Endodermal cell (in vitro differentiated cells): ENCODE measurements around the gene NFIA. TPM values are rescaled to one million over a fixed set of nuclear protein-coding genes. Genes with fewer than 3 reads are reported as not detected.

Experiments used
- DNase-seq: peaks from one replicate; pipeline ENCODE4 v3.0.0-alpha.2; 2017
- H3K27ac ChIP-seq: 2 replicates; pipeline ENCODE4 v1.5.1; 2013; ENCODE audit warnings: mild to moderate bottlenecking, low read depth, low read length, moderate library complexity
- H3K27me3 ChIP-seq: 2 replicates; pipeline ENCODE4 v1.6.1; 2013; ENCODE audit warnings: mild to moderate bottlenecking, low read length, moderate library complexity; ENCODE audit not compliant: insufficient read depth, control insufficient read depth, poor library complexity, severe bottlenecking
- H3K36me3 ChIP-seq: 2 replicates; pipeline ENCODE4 v1.7.0; 2013; ENCODE audit warnings: mild to moderate bottlenecking, low read length, moderate library complexity; ENCODE audit not compliant: control insufficient read depth, insufficient read depth
- H3K4me1 ChIP-seq: one replicate; pipeline ENCODE4 v1.7.0; 2013; ENCODE audit warnings: low read length; ENCODE audit not compliant: control insufficient read depth, insufficient read depth
- H3K4me3 ChIP-seq: 2 replicates; pipeline ENCODE4 v1.5.1; 2013; ENCODE audit warnings: mild to moderate bottlenecking, low read length, moderate library complexity
- H3K9ac ChIP-seq: 2 replicates; pipeline ENCODE4 v1.6.1; 2013; ENCODE audit warnings: mild to moderate bottlenecking, low read length, moderate library complexity; ENCODE audit not compliant: poor library complexity, severe bottlenecking; ENCODE audit errors: extremely low read depth
- H3K9me3 ChIP-seq: 2 replicates; pipeline ENCODE4 v1.6.1; 2013; ENCODE audit warnings: mild to moderate bottlenecking, low read length, moderate library complexity; ENCODE audit not compliant: control insufficient read depth
- H3K27ac Mint-ChIP-seq: 2 replicates; pipeline ENCODE4 v1.8.0; 2020; ENCODE audit warnings: mixed read lengths
- H3K27me3 Mint-ChIP-seq: 2 replicates; pipeline ENCODE4 v1.8.0; 2021; ENCODE audit warnings: mild to moderate bottlenecking, mixed read lengths; ENCODE audit not compliant: insufficient read depth
- H3K36me3 Mint-ChIP-seq: 2 replicates; pipeline ENCODE4 v1.8.0; 2020; ENCODE audit warnings: low read depth, mixed read lengths
- H3K4me1 Mint-ChIP-seq: 2 replicates; pipeline ENCODE4 v1.8.0; 2020; ENCODE audit warnings: mixed read lengths
- H3K4me3 Mint-ChIP-seq: 2 replicates; pipeline ENCODE4 v1.8.0; 2020; ENCODE audit warnings: mild to moderate bottlenecking, moderate library complexity, mixed read lengths
- H3K9me3 Mint-ChIP-seq: 2 replicates; pipeline ENCODE4 v1.8.0; 2020; ENCODE audit warnings: mild to moderate bottlenecking, mixed read lengths
- WGBS, 2 experiments: methylation state at CpG; one replicate each; pipeline versions ENCODE4 v1.1.5 to v1.1.7; 2013; ENCODE audit warnings: missing lambda C conversion rate in 2 of 2, mixed read lengths in 1 of 2; ENCODE audit not compliant: insufficient coverage in 1 of 2, insufficient read length in 1 of 2; 5-methylcytosine and 5-hydroxymethylcytosine counted together
- total RNA-seq, 2 donors: library from RNA; stranded (reverse); fragmentation: NEBNext Ultra II Directional in 1 of 2; extraction: Animal tissue kit (Norgen Biotek cat#: 25700) in 1 of 2; gene quantifications; 2 replicates in 1 of 2; 3 replicates in 1 of 2; pipeline ENCODE4 v1.2.1, GENCODE V29; 2021
- TF ChIP-seq, protein P1 (sequence below): fragments of 200-600 bp; sonication (generic); conservative IDR thresholded peaks from 2 replicates; pipeline ENCODE4 v1.5.0; 2021; ENCODE audit warnings: antibody characterized with exemption, mild to moderate bottlenecking

Gene NFIA
- total RNA-seq, 2 donors from 2014 or later, result 2.3 to 3.8 TPM

DNA sequence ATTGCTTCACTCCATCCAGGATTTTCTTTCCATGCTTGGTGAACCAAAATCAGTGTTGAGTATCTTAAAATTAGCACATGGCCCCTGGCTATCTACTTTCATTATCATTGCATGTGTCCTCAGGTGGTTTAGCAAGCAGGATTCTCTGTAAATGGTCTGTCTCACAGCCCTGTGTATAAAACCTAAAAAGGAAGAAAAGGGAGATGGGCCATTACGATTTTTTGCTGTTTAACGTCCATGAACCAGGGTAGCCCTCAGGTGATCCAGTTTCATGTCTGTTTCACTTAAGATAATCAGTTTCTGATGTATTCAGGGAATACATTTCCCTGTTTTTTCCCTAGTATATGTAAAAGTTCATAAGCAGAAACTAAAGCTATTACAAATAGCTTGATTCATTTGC, 238.2 kb downstream of the NFIA start:
- H3K9me3 Mint-ChIP-seq, result no peaks in the 10 kb centered on the region
- H3K27me3 Mint-ChIP-seq, result no peaks in the 10 kb centered on the region
- DNase-seq, result no peak
- H3K9ac ChIP-seq, result no peak overlapping the region
- 55% methylated on average over 2 of the region's 2 CpGs; no CpG with 5 or more reads in 1 of the 2 experiments for WGBS, 2 experiments
- H3K4me3 Mint-ChIP-seq, result no peak overlapping the region
- no peak overlapping the region for H3K4me3 ChIP-seq
- TF ChIP-seq, protein P1, sequence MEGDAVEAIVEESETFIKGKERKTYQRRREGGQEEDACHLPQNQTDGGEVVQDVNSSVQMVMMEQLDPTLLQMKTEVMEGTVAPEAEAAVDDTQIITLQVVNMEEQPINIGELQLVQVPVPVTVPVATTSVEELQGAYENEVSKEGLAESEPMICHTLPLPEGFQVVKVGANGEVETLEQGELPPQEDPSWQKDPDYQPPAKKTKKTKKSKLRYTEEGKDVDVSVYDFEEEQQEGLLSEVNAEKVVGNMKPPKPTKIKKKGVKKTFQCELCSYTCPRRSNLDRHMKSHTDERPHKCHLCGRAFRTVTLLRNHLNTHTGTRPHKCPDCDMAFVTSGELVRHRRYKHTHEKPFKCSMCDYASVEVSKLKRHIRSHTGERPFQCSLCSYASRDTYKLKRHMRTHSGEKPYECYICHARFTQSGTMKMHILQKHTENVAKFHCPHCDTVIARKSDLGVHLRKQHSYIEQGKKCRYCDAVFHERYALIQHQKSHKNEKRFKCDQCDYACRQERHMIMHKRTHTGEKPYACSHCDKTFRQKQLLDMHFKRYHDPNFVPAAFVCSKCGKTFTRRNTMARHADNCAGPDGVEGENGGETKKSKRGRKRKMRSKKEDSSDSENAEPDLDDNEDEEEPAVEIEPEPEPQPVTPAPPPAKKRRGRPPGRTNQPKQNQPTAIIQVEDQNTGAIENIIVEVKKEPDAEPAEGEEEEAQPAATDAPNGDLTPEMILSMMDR, result no peak
- H3K4me1 Mint-ChIP-seq, result peaks cover 17% of the 10 kb centered on the region
- no peaks in the 10 kb centered on the region for H3K9me3 ChIP-seq
- peaks cover 6% of the 10 kb centered on the region for H3K4me1 ChIP-seq
- no peak overlapping the region for H3K27ac Mint-ChIP-seq
- H3K36me3 Mint-ChIP-seq, result no peaks in the 10 kb centered on the region
- H3K27ac ChIP-seq, result no peak overlapping the region
- no peaks in the 10 kb centered on the region for H3K27me3 ChIP-seq
- no peaks in the 10 kb centered on the region for H3K36me3 ChIP-seq

DNA sequence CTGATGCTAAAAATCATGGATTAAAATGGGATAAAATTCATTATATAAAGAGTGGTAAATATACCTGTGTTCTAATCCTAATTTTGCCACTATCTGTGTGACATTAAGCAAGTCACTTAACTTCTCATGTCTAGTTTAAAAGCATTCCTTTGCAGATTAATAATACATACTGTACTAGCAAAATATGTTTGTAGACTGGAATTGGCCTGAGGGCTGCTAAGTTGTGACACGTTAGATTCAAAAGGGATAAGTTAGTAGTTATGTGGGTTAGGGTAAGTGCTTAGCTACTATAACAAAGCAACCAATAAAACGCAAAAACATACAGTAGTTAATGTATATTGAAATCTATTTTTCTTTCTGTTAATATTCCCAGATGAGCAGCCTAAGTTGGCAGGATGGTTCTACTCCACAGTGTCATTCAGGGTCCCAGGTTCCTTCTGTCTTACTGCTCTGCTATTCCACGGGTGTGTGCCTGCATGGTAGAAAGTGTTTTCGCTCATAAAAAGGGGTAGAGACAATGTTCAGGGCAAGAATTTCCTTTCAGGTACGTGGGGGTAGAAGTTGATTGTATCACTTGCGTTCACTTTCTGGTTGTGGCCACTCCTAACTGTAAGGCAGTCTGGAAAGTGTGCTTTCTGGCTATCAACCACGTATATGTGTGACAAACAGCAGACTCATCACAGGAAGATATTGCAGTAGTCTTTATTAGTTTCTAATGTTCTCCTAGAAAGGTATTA, 239.8 kb downstream of the NFIA start:
- no peak overlapping the region for H3K4me3 Mint-ChIP-seq
- H3K4me1 ChIP-seq, result peaks cover 6% of the 10 kb centered on the region
- TF ChIP-seq, protein P1, result no peak
- no peak overlapping the region for H3K27ac Mint-ChIP-seq
- no peaks in the 10 kb centered on the region for H3K36me3 ChIP-seq
- H3K4me1 Mint-ChIP-seq, result peaks cover 17% of the 10 kb centered on the region
- H3K27me3 ChIP-seq, result no peaks in the 10 kb centered on the region
- H3K27me3 Mint-ChIP-seq, result no peaks in the 10 kb centered on the region
- 86 to 92% methylated on average over 5 to 6 of the region's 7 CpGs for WGBS, 2 experiments
- peaks cover under 1% of the 10 kb centered on the region for H3K9me3 Mint-ChIP-seq
- H3K9me3 ChIP-seq, result no peaks in the 10 kb centered on the region
- no peak overlapping the region for H3K9ac ChIP-seq
- no peak for DNase-seq
- no peaks in the 10 kb centered on the region for H3K36me3 Mint-ChIP-seq
- H3K4me3 ChIP-seq, result no peak overlapping the region
- H3K27ac ChIP-seq, result no peak overlapping the region

DNA sequence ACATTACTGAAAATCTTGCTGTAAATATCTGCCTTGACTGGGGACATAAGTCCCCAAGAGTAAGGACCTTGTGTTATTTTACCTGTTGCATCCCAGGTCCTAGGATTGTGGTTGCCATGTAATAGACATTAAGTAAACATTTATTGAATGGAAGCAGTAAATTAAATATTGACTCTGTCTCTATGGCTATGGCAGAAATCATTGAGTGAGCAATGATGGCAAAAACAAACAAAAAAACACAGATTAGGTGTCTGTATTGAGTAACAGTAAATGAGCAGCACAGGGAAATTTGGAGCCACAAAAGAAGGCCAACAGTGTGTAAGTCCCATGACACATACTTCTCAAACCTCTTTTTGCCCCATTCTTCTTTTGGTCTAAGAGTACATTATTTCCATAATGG, 240.4 kb downstream of the NFIA start:
- no peak overlapping the region for H3K4me3 Mint-ChIP-seq
- H3K27me3 Mint-ChIP-seq, result no peaks in the 10 kb centered on the region
- no peak overlapping the region for H3K27ac ChIP-seq
- peaks cover 17% of the 10 kb centered on the region for H3K4me1 Mint-ChIP-seq
- H3K27ac Mint-ChIP-seq, result no peak overlapping the region
- no peaks in the 10 kb centered on the region for H3K27me3 ChIP-seq
- no peak for DNase-seq
- no peak overlapping the region for H3K4me3 ChIP-seq
- H3K9me3 ChIP-seq, result no peaks in the 10 kb centered on the region
- peaks cover 6% of the 10 kb centered on the region for H3K4me1 ChIP-seq
- no peak overlapping the region for H3K9ac ChIP-seq
- no peaks in the 10 kb centered on the region for H3K36me3 ChIP-seq
- TF ChIP-seq, protein P1, result no peak
- peaks cover 3% of the 10 kb centered on the region for H3K9me3 Mint-ChIP-seq
- H3K36me3 Mint-ChIP-seq, result no peaks in the 10 kb centered on the region
